Subcutaneous abdominal adipose tissue (tissue), 5 donors: ENCODE data around the gene LPIN2.

ENCODE experiments used
- H3K27ac ChIP-seq: one replicate; pipeline ENCODE4 v1.7.0; 2013; ENCODE audit warnings: low read depth, mild to moderate bottlenecking, inconsistent platforms, low read length, moderate library complexity
- H3K27me3 ChIP-seq, 5 donors: one replicate each; pipeline ENCODE4 v1.7.0; 2013; ENCODE audit warnings: low read length in 5 of 5, inconsistent platforms in 1 of 5; ENCODE audit not compliant: control insufficient read depth in 5 of 5, insufficient read depth in 4 of 5
- H3K36me3 ChIP-seq, 5 donors: one replicate each; pipeline ENCODE4 v1.7.0; 2013; ENCODE audit warnings: low read length in 5 of 5; ENCODE audit not compliant: control insufficient read depth in 5 of 5, insufficient read depth in 5 of 5
- H3K4me1 ChIP-seq, 5 donors: one replicate each; pipeline ENCODE4 v1.7.0; 2013; ENCODE audit warnings: low read length in 5 of 5, mild to moderate bottlenecking in 3 of 5, moderate library complexity in 1 of 5; ENCODE audit not compliant: control insufficient read depth in 5 of 5, insufficient read depth in 5 of 5
- H3K4me3 ChIP-seq, 5 donors: one replicate each; pipeline ENCODE4 v1.7.0; 2013; ENCODE audit warnings: low read length in 5 of 5, low read depth in 1 of 5
- H3K9ac ChIP-seq, 5 donors: one replicate each; pipeline ENCODE4 v1.7.0; 2013; ENCODE audit warnings: low read length in 5 of 5, mild to moderate bottlenecking in 4 of 5, moderate library complexity in 3 of 5
- H3K9me3 ChIP-seq, 5 donors: one replicate each; pipeline ENCODE4 v1.7.0; 2013; ENCODE audit warnings: low read length in 5 of 5; ENCODE audit not compliant: control insufficient read depth in 5 of 5
- donor health status: healthy.
- donor health status: healthy.
- donor health status: healthy.
- donor health status: healthy.
- donor health status: healthy.

Gene LPIN2

GRCh38 chr18:2994020-2994589, 18.8 kb downstream of the LPIN2 start:
- Histone ChIP-seq H3K9me3 (no peaks in the 10 kb centered on the region), H3K27ac (no peak overlapping the region), H3K27me3 (no peaks in the 10 kb centered on the region), H3K9ac (no peak overlapping the region), H3K4me3 (no peak overlapping the region), H3K4me1 (peaks cover 0 to 22% (median 18%) of the 10 kb centered on the region in 5 donors), H3K36me3 (no peaks in the 10 kb centered on the region)

GRCh38 chr18:2992995-2993877, 19.7 kb downstream of the LPIN2 start:
- Histone ChIP-seq H3K9ac (no peak overlapping the region), H3K9me3 (no peaks in the 10 kb centered on the region), H3K4me1 (peaks cover 0 to 22% (median 11%) of the 10 kb centered on the region in 5 donors), H3K27me3 (no peaks in the 10 kb centered on the region), H3K36me3 (no peaks in the 10 kb centered on the region), H3K4me3 (no peak overlapping the region), H3K27ac (no peak overlapping the region)

GRCh38 chr18:2990956-2991640, 21.8 kb downstream of the LPIN2 start:
- no peaks in the 10 kb centered on the region for H3K9me3 ChIP-seq
- no peak overlapping the region for H3K4me3 ChIP-seq
- no peaks in the 10 kb centered on the region for H3K27me3 ChIP-seq
- peaks cover 0 to 13% (median 2%) of the 10 kb centered on the region in 5 donors for H3K4me1 ChIP-seq
- H3K9ac ChIP-seq: no peak overlapping the region
- H3K27ac ChIP-seq: no peak overlapping the region
- no peaks in the 10 kb centered on the region for H3K36me3 ChIP-seq

- Histone ChIP-seq H3K4me3 (no peak overlapping the region), H3K36me3 (no peaks in the 10 kb centered on the region), H3K27me3 (no peaks in the 10 kb centered on the region), H3K9me3 (no peaks in the 10 kb centered on the region), H3K9ac (no peak overlapping the region), H3K27ac (peak overlapping the region; percentile 24), H3K4me1 (peaks cover 0 to 20% (median 9%) of the 10 kb centered on the region in 5 donors)
Observed at GRCh38 chr18:2987876-2988790, 24.8 kb downstream of the LPIN2 start.

GRCh38 chr18:2986150-2986865, 26.6 kb downstream of the LPIN2 start:
- no peaks in the 10 kb centered on the region for H3K27me3 ChIP-seq
- H3K4me1 ChIP-seq: peaks cover under 1 to 38% (median 25%) of the 10 kb centered on the region in 5 donors
- H3K4me3 ChIP-seq: no peak overlapping the region
- no peaks in the 10 kb centered on the region for H3K36me3 ChIP-seq
- H3K9me3 ChIP-seq: no peaks in the 10 kb centered on the region
- no peak overlapping the region for H3K9ac ChIP-seq
- H3K27ac ChIP-seq: no peak overlapping the region

- no peak overlapping the region for H3K27ac ChIP-seq
- no peak overlapping the region for H3K9ac ChIP-seq
- no peaks in the 10 kb centered on the region for H3K36me3 ChIP-seq
- no peak overlapping the region for H3K4me3 ChIP-seq
- no peaks in the 10 kb centered on the region for H3K27me3 ChIP-seq
- H3K9me3 ChIP-seq: no peaks in the 10 kb centered on the region
- peaks cover 3 to 42% (median 31%) of the 10 kb centered on the region in 5 donors for H3K4me1 ChIP-seq
Observed at GRCh38 chr18:2985628-2986027, 27.3 kb downstream of the LPIN2 start.

GRCh38 chr18:2984703-2985261, 28.2 kb downstream of the LPIN2 start:
- Histone ChIP-seq H3K9ac (no peak overlapping the region), H3K4me1 (peaks cover 3 to 51% (median 40%) of the 10 kb centered on the region in 5 donors), H3K4me3 (no peak overlapping the region), H3K27ac (no peak overlapping the region), H3K9me3 (no peaks in the 10 kb centered on the region), H3K36me3 (no peaks in the 10 kb centered on the region), H3K27me3 (no peaks in the 10 kb centered on the region)

- no peaks in the 10 kb centered on the region for H3K9me3 ChIP-seq
- H3K27me3 ChIP-seq: no peaks in the 10 kb centered on the region
- H3K4me1 ChIP-seq: peaks cover 3 to 51% (median 46%) of the 10 kb centered on the region in 5 donors
- H3K9ac ChIP-seq: no peak overlapping the region
- no peak overlapping the region for H3K27ac ChIP-seq
- no peak overlapping the region for H3K4me3 ChIP-seq
- no peaks in the 10 kb centered on the region for H3K36me3 ChIP-seq
Observed at GRCh38 chr18:2984091-2984490, 28.9 kb downstream of the LPIN2 start.

- Histone ChIP-seq H3K36me3 (no peaks in the 10 kb centered on the region), H3K4me1 (peaks cover 7 to 53% (median 51%) of the 10 kb centered on the region in 5 donors), H3K4me3 (no peak overlapping the region), H3K9me3 (no peaks in the 10 kb centered on the region), H3K27me3 (no peaks in the 10 kb centered on the region), H3K9ac (no peak overlapping the region), H3K27ac (no peak overlapping the region)
Observed at GRCh38 chr18:2983296-2983695, 29.6 kb downstream of the LPIN2 start.
